Measurements from ENCODE around the gene DDX39A. TPM values are rescaled to one million over a fixed set of nuclear protein-coding genes. Genes with fewer than 3 reads are reported as not detected.
A peak's percentile ranks its signal among the peaks of the same experiment; 100 is the strongest.

DDX39A gene
- total RNA-seq, 3 donors from 2014 or later: 56.9 to 85.5 (median 66.5) TPM

DNA sequence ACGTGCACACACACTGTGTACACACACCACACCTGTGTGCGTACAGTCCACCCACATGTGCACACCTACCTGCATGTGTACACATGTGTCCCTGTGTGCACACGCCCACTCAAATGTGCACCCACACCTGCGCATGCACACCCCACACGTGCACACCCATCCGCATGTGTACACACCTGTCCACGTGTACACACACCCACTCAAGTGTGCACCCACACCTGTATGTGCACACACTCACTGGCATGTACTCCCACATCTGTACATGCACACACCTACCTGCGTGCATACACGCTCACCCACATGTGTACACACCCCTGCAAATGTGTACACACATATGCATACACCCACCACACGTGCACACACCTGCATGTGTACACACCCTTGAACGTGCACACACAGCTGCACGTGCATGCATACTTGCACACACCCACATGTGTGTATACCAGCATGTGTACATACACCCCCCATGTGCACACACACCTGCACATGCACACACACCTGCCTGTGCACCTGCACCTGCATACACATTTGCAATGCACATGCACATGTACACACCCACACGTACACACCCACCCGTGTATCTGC, 24.6 kb upstream of the DDX39A start:
- Histone ChIP-seq H3K36me3 (ENCODE audit: low read depth) (peaks cover 3% of the 10 kb centered on the region), H3K4me1 (ENCODE audit: low read depth) (peaks cover 11% of the 10 kb centered on the region), H3K4me3 (no peak overlapping the region), H3K9me3 (no peaks in the 10 kb centered on the region)
- ATAC-seq (no peak), DNase-seq (no peak)
- intact Hi-C loops (cut with DNase I, micrococcal nuclease): no loop called here
- TF ChIP-seq, protein P1, sequence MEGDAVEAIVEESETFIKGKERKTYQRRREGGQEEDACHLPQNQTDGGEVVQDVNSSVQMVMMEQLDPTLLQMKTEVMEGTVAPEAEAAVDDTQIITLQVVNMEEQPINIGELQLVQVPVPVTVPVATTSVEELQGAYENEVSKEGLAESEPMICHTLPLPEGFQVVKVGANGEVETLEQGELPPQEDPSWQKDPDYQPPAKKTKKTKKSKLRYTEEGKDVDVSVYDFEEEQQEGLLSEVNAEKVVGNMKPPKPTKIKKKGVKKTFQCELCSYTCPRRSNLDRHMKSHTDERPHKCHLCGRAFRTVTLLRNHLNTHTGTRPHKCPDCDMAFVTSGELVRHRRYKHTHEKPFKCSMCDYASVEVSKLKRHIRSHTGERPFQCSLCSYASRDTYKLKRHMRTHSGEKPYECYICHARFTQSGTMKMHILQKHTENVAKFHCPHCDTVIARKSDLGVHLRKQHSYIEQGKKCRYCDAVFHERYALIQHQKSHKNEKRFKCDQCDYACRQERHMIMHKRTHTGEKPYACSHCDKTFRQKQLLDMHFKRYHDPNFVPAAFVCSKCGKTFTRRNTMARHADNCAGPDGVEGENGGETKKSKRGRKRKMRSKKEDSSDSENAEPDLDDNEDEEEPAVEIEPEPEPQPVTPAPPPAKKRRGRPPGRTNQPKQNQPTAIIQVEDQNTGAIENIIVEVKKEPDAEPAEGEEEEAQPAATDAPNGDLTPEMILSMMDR (IDR thresholded peaks at IDR 0.05): no peak

DNA sequence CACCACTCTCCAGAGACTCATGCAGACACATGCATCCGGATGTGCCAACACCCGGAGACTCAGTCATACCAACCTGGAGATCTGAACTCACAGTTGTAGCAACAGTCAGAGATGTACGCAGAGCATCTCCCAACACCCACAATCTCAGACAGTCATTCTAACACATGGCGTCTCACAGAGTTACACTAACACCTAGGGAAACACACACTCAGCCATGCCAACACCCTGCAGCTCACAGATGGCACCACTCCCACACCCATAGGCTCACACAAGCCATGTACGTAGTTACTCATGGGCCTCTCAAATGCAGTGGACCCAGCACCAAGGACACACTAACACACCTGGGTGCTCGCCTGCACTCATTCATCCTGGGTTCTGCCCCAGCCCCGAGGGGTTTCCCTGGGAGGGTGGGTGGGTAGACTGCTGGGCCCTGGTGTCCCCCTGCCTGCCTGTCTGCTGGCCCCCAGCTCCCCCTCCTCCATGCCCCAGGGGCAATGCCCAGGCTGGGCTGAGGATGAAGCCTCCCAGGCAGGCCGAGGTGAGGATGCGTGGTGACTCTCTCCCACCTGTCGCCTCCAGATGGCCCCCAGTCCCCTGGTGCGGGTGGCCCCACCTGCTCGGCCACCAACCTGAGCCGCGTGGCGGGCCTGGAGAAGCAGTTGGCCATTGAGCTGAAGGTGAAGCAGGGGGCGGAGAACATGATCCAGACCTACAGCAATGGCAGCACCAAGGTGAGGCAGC, 23.9 kb upstream of the DDX39A start:
- DNase-seq: no peak
- no peak for ATAC-seq
- peaks cover 11% of the 10 kb centered on the region for H3K4me1 ChIP-seq (ENCODE audit: low read depth)
- TF ChIP-seq, protein P1 (IDR thresholded peaks at IDR 0.05): no peak
- peaks cover 3% of the 10 kb centered on the region for H3K36me3 ChIP-seq (ENCODE audit: low read depth)
- intact Hi-C loops (cut with DNase I, micrococcal nuclease): no loop called here
- no peak overlapping the region for H3K4me3 ChIP-seq
- no peaks in the 10 kb centered on the region for H3K9me3 ChIP-seq

DNA sequence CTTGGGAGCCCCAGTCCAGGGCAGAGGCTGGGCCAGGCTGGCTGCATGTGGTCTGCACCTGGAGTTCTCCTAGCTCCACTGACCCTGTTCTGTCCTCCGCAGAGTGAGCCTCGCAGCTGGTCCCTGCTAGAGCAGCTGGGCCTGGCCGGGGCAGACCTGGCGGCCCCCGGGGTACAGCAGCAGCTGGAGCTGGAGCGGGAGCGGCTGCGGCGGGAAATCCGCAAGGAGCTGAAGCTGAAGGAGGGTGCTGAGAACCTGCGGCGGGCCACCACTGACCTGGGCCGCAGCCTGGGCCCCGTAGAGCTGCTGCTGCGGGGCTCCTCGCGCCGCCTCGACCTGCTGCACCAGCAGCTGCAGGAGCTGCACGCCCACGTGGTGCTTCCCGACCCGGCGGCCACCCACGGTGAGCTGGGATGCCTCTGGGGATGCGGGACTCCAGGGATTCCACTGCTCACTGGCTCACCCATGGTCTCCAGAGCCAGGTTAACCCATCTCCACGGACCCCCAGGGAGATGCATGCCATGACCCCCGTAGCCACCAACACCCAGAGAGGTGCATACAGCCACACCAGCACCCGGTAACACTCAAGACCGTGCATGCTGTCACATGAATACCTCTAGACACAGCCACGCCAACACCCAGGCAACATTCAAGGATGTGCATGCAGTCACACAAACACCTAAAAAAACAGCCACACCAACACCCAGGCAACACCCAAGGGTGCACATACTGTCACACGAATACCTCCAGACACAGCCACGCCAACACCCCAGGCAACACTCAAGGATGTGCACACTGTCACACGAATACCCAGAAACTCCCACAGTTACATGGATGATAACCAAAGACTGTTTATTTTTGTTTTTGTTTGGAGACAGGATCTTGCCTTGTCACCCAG, 22.1 kb upstream of the DDX39A start:
- TF ChIP-seq, protein P1 (IDR thresholded peaks at IDR 0.05): no peak
- DNase-seq (no peak), ATAC-seq (no peak)
- Histone ChIP-seq H3K36me3 (ENCODE audit: low read depth) (peaks cover 3% of the 10 kb centered on the region), H3K4me3 (no peak overlapping the region), H3K9me3 (no peaks in the 10 kb centered on the region), H3K4me1 (ENCODE audit: low read depth) (peaks cover 11% of the 10 kb centered on the region)
- intact Hi-C loops (cut with DNase I, micrococcal nuclease): no loop called here

DNA sequence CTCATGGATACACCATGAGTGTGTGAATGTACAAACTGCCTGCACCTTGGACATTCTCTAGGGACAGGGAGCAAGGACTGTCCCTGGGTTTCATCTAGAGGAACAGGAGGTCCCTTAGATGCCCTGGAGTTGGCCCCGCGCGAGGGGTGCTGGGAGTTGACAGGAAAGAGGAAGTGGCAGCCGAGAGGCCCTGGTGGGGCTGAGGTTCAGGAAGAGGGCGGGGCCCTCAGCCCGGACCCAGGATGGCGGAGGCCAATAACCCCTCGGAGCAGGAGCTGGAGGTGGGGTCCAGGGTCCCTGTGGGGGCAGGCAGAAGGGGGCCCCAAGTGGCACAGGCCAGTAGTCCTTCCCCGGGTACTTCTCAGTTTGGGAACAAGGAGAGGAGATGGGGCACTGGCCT, 20.9 kb upstream of the DDX39A start:
- H3K4me1 ChIP-seq (ENCODE audit: low read depth): peaks cover 13% of the 10 kb centered on the region
- H3K4me3 ChIP-seq: no peak overlapping the region
- H3K9me3 ChIP-seq: no peaks in the 10 kb centered on the region
- TF ChIP-seq, protein P1 (IDR thresholded peaks at IDR 0.05): no peak
- intact Hi-C loops (cut with DNase I, micrococcal nuclease): no loop called here
- H3K36me3 ChIP-seq (ENCODE audit: low read depth): peaks cover under 1% of the 10 kb centered on the region
- ATAC-seq (peak; percentile 91), DNase-seq (peak; percentile 73 to 93 (median 80))

DNA sequence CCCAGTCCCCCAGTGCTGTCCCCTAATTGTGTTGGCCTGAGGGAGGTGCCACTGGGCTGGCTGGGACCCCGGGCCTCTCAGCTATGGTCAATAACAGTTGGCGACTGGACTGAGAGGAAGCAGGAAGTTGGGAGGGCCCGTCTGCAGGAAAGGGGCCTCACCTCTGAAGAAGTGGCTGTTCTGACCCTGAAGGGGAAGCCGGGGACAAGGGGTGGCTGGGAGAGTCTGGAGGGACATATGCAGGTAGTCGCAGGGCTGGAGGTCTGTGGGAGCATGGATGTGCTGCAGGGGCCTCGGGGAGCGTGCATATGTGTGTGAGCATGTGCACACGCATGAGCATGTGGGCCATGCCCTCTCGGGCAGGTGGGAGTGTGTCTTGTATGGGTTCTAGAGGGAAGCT, 19.9 kb upstream of the DDX39A start:
- DNase-seq (no peak), ATAC-seq (no peak)
- H3K4me3 ChIP-seq: no peak overlapping the region
- no peaks in the 10 kb centered on the region for H3K9me3 ChIP-seq
- TF ChIP-seq, protein P1 (IDR thresholded peaks at IDR 0.05): no peak
- intact Hi-C loops (cut with DNase I, micrococcal nuclease): no loop called here
- H3K4me1 ChIP-seq (ENCODE audit: low read depth): peaks cover 22% of the 10 kb centered on the region
- no peaks in the 10 kb centered on the region for H3K36me3 ChIP-seq (ENCODE audit: low read depth)

Measured in mucosa of descending colon (tissue), 3 donors.